ENCODE measurements around the gene SENP3. TPM values are rescaled to one million over a fixed set of nuclear protein-coding genes. Genes with fewer than 3 reads are reported as not detected.

Gene SENP3
- total and polyA plus RNA-seq, 2 of the 4 experiments (the other 2 are of a cell fraction): 82.4 to 120 TPM

GRCh38 chr17:7576432-7576937, 14.8 kb downstream of the SENP3 start:
- Histone ChIP-seq H3K56ac (ENCODE audit: extremely low read depth, insufficient read depth, low read length) (no peak overlapping the region), H3K36me3 (ENCODE audit: control insufficient read depth, insufficient read depth, low read length) (peaks cover 56% of the 10 kb centered on the region), H3K27ac (ENCODE audit: insufficient read depth, low read length) (no peak overlapping the region), H2AK5ac (ENCODE audit: low read depth, low read length) (no peak overlapping the region), H4K20me1 (ENCODE audit: insufficient read depth, low read length) (peaks cover 70% of the 10 kb centered on the region), H3K23ac (ENCODE audit: low read depth, low read length) (no peak overlapping the region), H3K27me3 (ENCODE audit: control insufficient read depth, insufficient read depth, low read length) (no peaks in the 10 kb centered on the region), H3K79me1 (ENCODE audit: low read depth in 1 of 2, low read length in 2 of 2) (peaks cover 12 to 71% of the 10 kb centered on the region in 2 experiments), H2BK15ac (ENCODE audit: low read depth, low read length) (no peak overlapping the region), H4K5ac (ENCODE audit: low read depth, low read length) (no peak overlapping the region), H2BK20ac (ENCODE audit: low read depth, low read length) (no peak overlapping the region), H4K91ac (ENCODE audit: insufficient read depth, low read depth, low read length) (no peak overlapping the region), H2BK120ac (ENCODE audit: low read depth, low read length) (no peak overlapping the region), H3K9me3 (ENCODE audit: control insufficient read depth, insufficient read depth, low read length) (no peaks in the 10 kb centered on the region), H3K4me2 (ENCODE audit: low read depth, low read length) (no peak overlapping the region), H4K8ac (ENCODE audit: low read depth in 2 of 2, low read length in 2 of 2) (no peak overlapping the region), H3K18ac (ENCODE audit: low read depth, low read length) (no peak overlapping the region), H2BK5ac (ENCODE audit: low read depth, low read length, poor library complexity, severe bottlenecking) (no peak overlapping the region), H3K9me1 (ENCODE audit: insufficient read depth, low read length) (peaks cover 21% of the 10 kb centered on the region), H3K4me1 (ENCODE audit: control insufficient read depth, insufficient read depth, low read length) (peaks cover 20% of the 10 kb centered on the region), H2AK9ac (replicated peaks; ENCODE audit: low read depth, low read length, poor library complexity) (no peak overlapping the region), H3K14ac (replicated peaks; ENCODE audit: low read depth, low read length) (no peak overlapping the region), H2AFZ (replicated peaks; ENCODE audit: low read length, poor library complexity) (no peak overlapping the region), H3K4ac (ENCODE audit: low read depth, low read length) (no peak overlapping the region), H3K9ac (ENCODE audit: low read depth, low read length) (no peak overlapping the region), H3K4me3 (ENCODE audit: insufficient read depth, low read depth, low read length) (no peak overlapping the region)
- DNase-seq (no peak), ATAC-seq (ENCODE audit: low read depth) (no peak)
- intact Hi-C loops (cut with micrococcal nuclease) (no loop called here), in situ Hi-C loops (cut with MboI; ENCODE audit: low sequenced_read_pairs) (no loop called here), dilution Hi-C loops (cut with HindIII; ENCODE audit: low sequenced_read_pairs, unreplicated experiment) (no loop called here)
- TF ChIP-seq POLR2A (IDR thresholded peaks at IDR 0.05; ENCODE audit: low read depth, low read length) (no peak; the same call in 1 of the 2 replicates), MAFK (IDR thresholded peaks at IDR 0.05; ENCODE audit: low read depth, low read length) (no peak), USF2 (IDR thresholded peaks at IDR 0.05; ENCODE audit: low read depth, low read length) (no peak), RAD21 (IDR thresholded peaks at IDR 0.05; ENCODE audit: low read length) (no peak), CHD1 (IDR thresholded peaks at IDR 0.05; ENCODE audit: low read depth, low read length) (no peak), MXI1 (IDR thresholded peaks at IDR 0.05; ENCODE audit: borderline replicate concordance, low read depth, low read length) (no peak), FOS (IDR thresholded peaks at IDR 0.05; ENCODE audit: low read depth, low read length) (no peak)
- ChIA-PET POLR2A (ENCODE audit: unreplicated experiment) (interaction anchor here (0.5 to 1.2 kb wide), 3 partner anchors 11 to 55 kb away, joined by 4 to 14 read pairs (median 6); no protein-coding TSS in a partner anchor), CTCF (interaction anchor here (0.6 to 2.2 kb wide), 3 partner anchors 13 to 104 kb away, joined by 3 to 9 read pairs (median 4); no protein-coding TSS in a partner anchor)
- no TSS peak for BruUV-seq (replicated peaks)
- 92% methylated on average over 13 of the region's 14 CpGs; no CpG with 5 or more reads in 1 of the 2 experiments for WGBS, 2 experiments (ENCODE audit: extremely low coverage in 2 of 2, insufficient read length in 1 of 2)

Data from IMR-90 (cell line).